Activated naive CD4-positive, alpha-beta T cell treated with anti-CD3 and anti-CD28 coated beads for 36 hours (primary cell): ENCODE results near the gene MRPL45. TPM values are rescaled to one million over a fixed set of nuclear protein-coding genes. Genes with fewer than 3 reads are reported as not detected.

ENCODE experiments used
- CTCF ChIA-PET: fragments of 350-600 bp; sonication (Branson Sonifier 250); formaldehyde crosslinking; loops from one replicate; lab custom pipeline; 2021; ENCODE audit warnings: antibody characterized with exemption; lab: Charles Lee
- DNase-seq: peaks from one replicate; pipeline ENCODE4 v3.0.0-alpha.2; 2020
- H3K27ac Mint-ChIP-seq: one replicate; pipeline ENCODE4 v1.8.0; 2021; ENCODE audit warnings: mild to moderate bottlenecking, mixed read lengths
- H3K27me3 Mint-ChIP-seq: one replicate; pipeline ENCODE4 v1.8.0; 2021; ENCODE audit warnings: low read depth, mixed read lengths
- H3K36me3 Mint-ChIP-seq: one replicate; pipeline ENCODE4 v1.8.0; 2021; ENCODE audit warnings: low read depth, mixed read lengths
- H3K4me1 Mint-ChIP-seq: one replicate; pipeline ENCODE4 v1.8.0; 2021; ENCODE audit warnings: low read depth, mixed read lengths
- H3K4me3 Mint-ChIP-seq: one replicate; pipeline ENCODE4 v1.8.0; 2021; ENCODE audit warnings: mild to moderate bottlenecking, moderate library complexity, mixed read lengths
- H3K9me3 Mint-ChIP-seq: one replicate; pipeline ENCODE4 v1.8.0; 2021; ENCODE audit warnings: mixed read lengths
- intact Hi-C: fragments of 100-400 bp; cut with micrococcal nuclease; formaldehyde crosslinking; loops from one replicate; pipeline ENCODE4 v1.15.1; 2023
- total RNA-seq, 2 experiments: library from RNA; stranded (reverse); gene quantifications; one replicate each; pipeline ENCODE4 v1.2.3, GENCODE V29; 2021

Gene MRPL45
- total RNA-seq, 2 experiments from 2014 or later, result 55.5 to 60.8 TPM

DNA sequence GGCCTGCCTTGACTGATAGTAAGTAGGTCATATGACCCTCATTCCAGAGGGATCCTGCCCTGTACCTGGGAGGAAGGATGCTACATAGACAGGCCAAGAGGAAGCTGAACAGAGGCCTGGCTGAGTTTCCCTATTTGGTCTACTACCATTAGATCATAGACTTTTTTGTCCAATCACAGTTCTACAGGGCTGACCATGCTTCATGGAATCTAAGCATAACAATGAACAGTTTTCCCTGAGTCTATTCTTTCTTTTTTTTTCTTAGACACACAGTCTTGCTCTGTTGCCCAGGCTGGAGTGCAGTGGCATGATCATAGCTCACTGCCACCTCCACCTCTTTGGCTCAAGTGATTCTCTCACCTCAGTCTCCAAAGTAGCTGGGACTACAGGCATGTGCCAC lies 42.9 kb downstream of the MRPL45 start:
- Mint-ChIP-seq H3K27me3 (no peaks in the 10 kb centered on the region), H3K4me3 (no peak overlapping the region), H3K27ac (no peak overlapping the region), H3K9me3 (no peaks in the 10 kb centered on the region), H3K4me1 (no peaks in the 10 kb centered on the region), H3K36me3 (no peaks in the 10 kb centered on the region)
- CTCF ChIA-PET, result interaction anchor here (1.1 to 1.7 kb wide), 2 partner anchors 9 to 18 kb away, joined by 4 to 5 read pairs; no protein-coding TSS in a partner anchor
- intact Hi-C loops, result no loop called here
- DNase-seq, result no peak

DNA sequence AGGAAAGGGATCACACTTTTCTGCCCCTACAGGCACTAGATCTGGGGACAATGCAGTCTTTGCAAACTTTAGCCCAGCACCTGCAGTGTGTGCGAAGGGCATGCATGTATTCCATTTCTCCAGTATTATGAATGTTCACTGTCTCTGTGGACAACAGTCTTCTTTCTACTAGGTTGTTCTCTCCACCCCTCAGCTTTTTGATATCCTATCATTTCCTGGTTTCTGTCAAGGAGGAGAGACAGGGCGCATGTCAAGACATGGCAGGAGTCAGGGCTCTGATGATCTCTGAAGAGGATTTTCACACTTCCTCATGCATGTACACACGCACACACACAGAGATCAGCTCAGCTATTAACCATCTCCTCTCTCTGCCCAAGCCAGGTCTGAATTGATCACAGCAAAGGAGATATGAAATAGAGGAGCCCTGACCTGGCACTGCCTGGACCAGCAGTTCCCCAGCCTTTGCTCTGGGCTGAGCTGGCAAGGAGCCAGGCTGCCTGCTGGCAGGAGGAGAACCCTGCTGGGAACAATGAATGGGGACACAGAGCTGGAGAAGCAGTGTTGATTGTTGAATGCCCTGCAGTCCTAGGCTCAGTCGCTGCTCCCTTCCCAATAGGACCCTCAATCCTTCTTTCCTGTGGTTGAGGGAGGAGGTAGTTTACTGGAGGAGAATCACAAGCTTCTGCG lies 44.2 kb downstream of the MRPL45 start:
- Mint-ChIP-seq H3K36me3 (no peaks in the 10 kb centered on the region), H3K9me3 (no peaks in the 10 kb centered on the region), H3K4me1 (no peaks in the 10 kb centered on the region), H3K27me3 (no peaks in the 10 kb centered on the region), H3K4me3 (no peak overlapping the region), H3K27ac (peak overlapping the region; percentile 18)
- CTCF ChIA-PET, result interaction anchor here (1.0 to 1.4 kb wide), 3 partner anchors 8 to 73 kb away, joined by 3 to 6 read pairs (median 3); no protein-coding TSS in a partner anchor
- DNase-seq, result no peak
- intact Hi-C loops, result no loop called here

DNA sequence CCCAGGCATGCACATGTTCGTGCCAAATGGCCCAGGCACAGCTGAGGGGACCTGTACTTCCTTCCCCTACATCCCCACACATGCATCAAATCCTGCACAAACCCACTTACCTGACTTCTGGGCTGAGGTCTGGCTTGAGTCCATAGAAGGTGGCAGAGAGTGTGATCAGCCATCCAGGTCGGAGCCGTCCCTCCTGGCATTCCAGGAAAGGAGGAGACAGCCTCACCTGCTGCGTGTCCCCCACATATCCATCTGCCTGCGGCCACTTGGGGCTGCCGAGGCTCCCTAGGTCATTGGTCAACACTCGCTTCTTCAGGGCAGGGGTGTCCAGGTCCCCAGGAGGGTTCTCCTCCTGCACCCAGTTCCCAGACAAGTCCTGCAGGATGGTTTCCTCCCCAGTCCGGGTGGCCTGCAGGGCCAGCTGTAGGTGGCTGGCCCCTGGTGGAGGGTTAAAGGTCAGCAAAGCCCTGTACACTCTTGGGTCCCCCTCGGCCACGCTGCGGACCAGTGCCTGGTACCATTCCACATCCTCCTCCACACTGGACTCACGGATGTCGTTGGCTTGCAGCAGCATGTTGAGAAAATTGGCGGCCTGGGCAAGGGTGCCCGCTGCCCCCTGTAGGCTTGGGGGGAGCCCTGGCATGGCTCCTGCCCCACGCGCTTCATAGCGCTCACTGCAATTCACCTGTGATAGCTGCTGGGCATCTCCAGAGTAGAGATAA lies 46.1 kb downstream of the MRPL45 start:
- H3K27me3 Mint-ChIP-seq, result no peaks in the 10 kb centered on the region
- H3K36me3 Mint-ChIP-seq, result no peaks in the 10 kb centered on the region
- intact Hi-C loops, result no loop called here
- H3K4me3 Mint-ChIP-seq, result no peak overlapping the region
- H3K9me3 Mint-ChIP-seq, result no peaks in the 10 kb centered on the region
- no peak overlapping the region for H3K27ac Mint-ChIP-seq
- CTCF ChIA-PET, result interaction anchor here (0.9 kb wide), 1 partner anchor 21 kb away, joined by 3 read pairs; no protein-coding TSS in a partner anchor
- DNase-seq, result no peak
- no peaks in the 10 kb centered on the region for H3K4me1 Mint-ChIP-seq

DNA sequence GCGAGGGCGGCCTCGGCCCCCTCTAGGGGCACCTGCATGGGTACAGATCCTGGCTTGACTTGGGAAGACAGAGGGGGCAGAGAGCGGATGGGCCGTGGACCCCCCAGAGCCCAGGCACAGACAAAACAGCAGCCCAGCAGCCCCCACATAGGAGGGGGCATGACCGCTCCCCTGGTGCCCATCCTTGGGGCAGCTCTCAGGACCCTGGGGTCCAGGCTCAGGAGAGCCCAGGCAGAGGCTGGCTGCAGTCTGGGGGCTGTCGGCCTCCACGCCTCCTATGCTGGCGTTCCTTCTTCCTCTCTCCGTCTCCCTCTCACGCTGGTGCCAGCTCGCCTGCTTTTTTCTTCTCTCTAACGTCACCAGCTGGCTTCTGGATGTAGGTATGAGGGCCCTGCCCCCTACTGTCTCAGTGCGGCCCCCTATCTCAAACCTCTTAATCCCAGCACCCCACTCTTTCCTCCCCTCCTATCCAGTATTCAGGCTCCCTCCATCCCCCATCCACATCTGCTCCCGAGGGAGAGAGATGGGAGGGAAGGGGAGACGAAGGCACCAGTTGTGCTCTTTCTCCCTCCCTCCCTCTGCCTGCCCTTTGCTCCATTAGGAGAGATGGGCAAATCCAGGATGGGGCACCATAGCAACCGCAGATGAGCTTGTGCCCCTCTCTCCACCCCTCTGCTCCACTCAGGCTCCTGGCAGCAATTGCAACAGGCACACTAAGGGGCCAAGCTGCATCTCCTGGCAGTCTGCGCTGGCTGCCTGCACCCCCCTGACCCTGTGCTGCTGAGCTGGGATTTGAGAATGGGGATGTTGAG lies 46.8 kb downstream of the MRPL45 start, which contains the start of gene GPR179:
Gene GPR179 (minus strand): TSS at position 349 of the 812 bp plus-strand sequence. CDS start 167 bp downstream, at position 182.
- Mint-ChIP-seq H3K27ac (no peak within 1 kb of the TSS), H3K4me1 (no peaks in the 10 kb centered on the region), H3K4me3 (no peak within 1 kb of the TSS), H3K27me3 (no peaks in the 10 kb centered on the region), H3K36me3 (no peaks in the 10 kb centered on the region), H3K9me3 (no peaks in the 10 kb centered on the region)
- intact Hi-C loops, result no loop called here
- CTCF ChIA-PET, result no interaction called here
- DNase-seq, result no peak

DNA sequence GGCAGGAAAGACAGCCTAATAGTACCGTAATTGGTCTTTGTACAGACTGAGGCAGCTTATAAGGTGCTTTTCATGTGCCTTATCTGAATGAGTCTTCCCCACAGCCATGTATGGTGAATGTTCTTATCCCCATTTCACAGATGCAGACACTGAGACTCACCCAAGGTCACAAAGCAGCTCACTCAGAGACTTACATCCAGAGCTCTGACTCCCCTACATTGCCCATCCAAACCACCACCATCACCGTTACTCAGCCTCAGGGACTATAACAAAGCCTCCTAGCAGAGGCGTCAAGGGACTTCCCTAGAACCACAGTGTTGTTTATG lies 47.4 kb downstream of the MRPL45 start:
- H3K9me3 Mint-ChIP-seq, result no peaks in the 10 kb centered on the region
- peaks cover 2% of the 10 kb centered on the region for H3K4me1 Mint-ChIP-seq
- no peaks in the 10 kb centered on the region for H3K27me3 Mint-ChIP-seq
- intact Hi-C loops, result no loop called here
- no peak overlapping the region for H3K4me3 Mint-ChIP-seq
- CTCF ChIA-PET, result interaction anchor here (0.7 kb wide), 1 partner anchor 18 kb away, joined by 4 read pairs; no protein-coding TSS in a partner anchor
- no peak overlapping the region for H3K27ac Mint-ChIP-seq
- no peak for DNase-seq
- no peaks in the 10 kb centered on the region for H3K36me3 Mint-ChIP-seq

- Mint-ChIP-seq H3K4me3 (no peak overlapping the region), H3K4me1 (peaks cover 10% of the 10 kb centered on the region), H3K9me3 (no peaks in the 10 kb centered on the region), H3K36me3 (no peaks in the 10 kb centered on the region), H3K27me3 (no peaks in the 10 kb centered on the region), H3K27ac (no peak overlapping the region)
- CTCF ChIA-PET, result interaction anchor here (1.1 kb wide), 2 partner anchors 67 to 68 kb away, joined by 4 to 7 read pairs; no protein-coding TSS in a partner anchor
- DNase-seq, result no peak
- intact Hi-C loops, result no loop called here
These were observed 48.8 kb downstream of the MRPL45 start for GRCh38 chr17:38345743-38346142.

GRCh38 chr17:38349097-38349730 lies 52.2 kb downstream of the MRPL45 start:
- H3K36me3 Mint-ChIP-seq, result no peaks in the 10 kb centered on the region
- no peak overlapping the region for H3K27ac Mint-ChIP-seq
- H3K9me3 Mint-ChIP-seq, result no peaks in the 10 kb centered on the region
- CTCF ChIA-PET, result interaction anchor here (0.6 to 10.3 kb wide), 29 partner anchors 9 to 157 kb away, joined by 3 to 193 read pairs (median 5); partner anchors contain the start of gene ARHGAP23
- no peaks in the 10 kb centered on the region for H3K27me3 Mint-ChIP-seq
- DNase-seq, result peak; percentile 94
- no peak overlapping the region for H3K4me3 Mint-ChIP-seq
- H3K4me1 Mint-ChIP-seq, result peaks cover 25% of the 10 kb centered on the region
- intact Hi-C loops, result loop anchor here (1.0 kb wide), 1 partner anchor 65 kb away; no protein-coding TSS in a partner anchor

GRCh38 chr17:38350035-38350434 lies 53.1 kb downstream of the MRPL45 start:
- Mint-ChIP-seq H3K36me3 (no peaks in the 10 kb centered on the region), H3K9me3 (no peaks in the 10 kb centered on the region), H3K27me3 (no peaks in the 10 kb centered on the region), H3K4me1 (peaks cover 34% of the 10 kb centered on the region), H3K4me3 (peak overlapping the region; percentile 19), H3K27ac (no peak overlapping the region)
- intact Hi-C loops, result loop anchor here (5.0 kb wide), 1 partner anchor 142 kb away; no protein-coding TSS in a partner anchor
- CTCF ChIA-PET, result interaction anchor here (0.6 to 10.3 kb wide), 15 partner anchors 10 to 94 kb away, joined by 3 to 193 read pairs (median 8); partner anchors contain the start of gene ARHGAP23
- no peak for DNase-seq

DNA sequence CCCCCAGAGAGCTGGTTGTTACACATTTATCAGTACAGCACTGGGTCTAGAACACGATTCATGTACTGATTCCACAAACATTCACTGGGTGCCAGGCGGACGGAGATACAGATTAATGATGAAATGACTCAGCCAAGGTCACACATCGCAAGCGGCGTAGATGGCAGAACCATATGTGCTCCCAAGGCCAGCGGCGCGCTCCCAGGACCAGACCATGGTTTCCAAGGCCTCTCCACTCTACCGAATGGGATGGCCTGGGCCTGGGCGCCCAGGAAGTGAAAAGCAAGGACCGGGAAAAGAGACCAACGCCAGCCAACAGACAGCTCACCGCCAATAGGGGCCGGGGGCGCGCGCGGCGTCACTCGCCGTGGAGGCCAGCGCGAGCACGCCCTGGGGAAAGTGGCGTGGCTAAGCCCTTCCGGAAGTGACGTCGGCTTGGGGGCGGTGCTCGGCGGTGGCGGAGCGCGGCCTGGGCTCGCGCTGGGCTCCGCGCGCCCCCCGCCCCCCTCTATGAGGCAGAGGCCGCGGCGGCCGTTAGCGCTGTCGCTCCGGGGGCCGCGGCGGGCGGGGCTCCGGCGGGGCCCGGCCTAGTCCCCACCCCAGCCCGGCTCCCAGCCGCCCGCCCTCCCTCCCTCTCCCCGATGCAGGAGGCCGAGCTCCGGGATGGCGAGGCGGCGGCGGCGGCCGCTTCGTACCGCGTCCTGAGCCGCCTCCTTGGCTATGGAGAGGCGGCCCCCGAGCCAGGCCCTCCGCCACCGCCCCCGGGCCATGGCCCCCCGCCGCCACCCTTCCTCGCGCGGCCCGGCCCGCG lies 54.6 kb downstream of the MRPL45 start, which contains the start of gene SOCS7:
Gene SOCS7 (plus strand): TSS at position 433 of the 811 bp plus-strand sequence. CDS start 209 bp downstream, at position 642.
- Mint-ChIP-seq H3K4me1 (peaks cover 40% of the 10 kb centered on the region), H3K27ac (peak within 1 kb of the TSS; percentile 95), H3K4me3 (peak within 1 kb of the TSS; percentile 99), H3K27me3 (no peaks in the 10 kb centered on the region), H3K36me3 (no peaks in the 10 kb centered on the region), H3K9me3 (no peaks in the 10 kb centered on the region)
- peak; percentile 92 for DNase-seq
- CTCF ChIA-PET, result interaction anchor here (0.6 to 10.3 kb wide), 5 partner anchors 18 to 252 kb away, joined by 3 to 193 read pairs (median 4); no protein-coding TSS in a partner anchor
- intact Hi-C loops, result loop anchor here (5.0 kb wide), 1 partner anchor 141 kb away; no protein-coding TSS in a partner anchor

GRCh38 chr17:38352245-38353085 lies 55.5 kb downstream of the MRPL45 start:
- CTCF ChIA-PET, result interaction anchor here (1.3 to 10.3 kb wide), 3 partner anchors 19 to 62 kb away, joined by 4 to 193 read pairs (median 5); no protein-coding TSS in a partner anchor
- H3K9me3 Mint-ChIP-seq, result no peaks in the 10 kb centered on the region
- intact Hi-C loops, result loop anchor here (5.0 kb wide), 1 partner anchor 140 kb away; no protein-coding TSS in a partner anchor
- peak overlapping the region; percentile 70 for H3K4me3 Mint-ChIP-seq
- no peaks in the 10 kb centered on the region for H3K36me3 Mint-ChIP-seq
- DNase-seq, result peak; percentile 38
- H3K27ac Mint-ChIP-seq, result no peak overlapping the region
- no peaks in the 10 kb centered on the region for H3K27me3 Mint-ChIP-seq
- peaks cover 48% of the 10 kb centered on the region for H3K4me1 Mint-ChIP-seq
